HEK293 (cell line): ENCODE results near the gene PLEKHA7.

Source experiments
- CTCF ChIA-PET: fragments of 350-600 bp; formaldehyde crosslinking; extraction: SDS; loops from one replicate; lab custom pipeline; 2021; ENCODE audit warnings: antibody characterized with exemption; lab: Yijun Ruan, JAX
- POLR2A ChIA-PET: fragments of 300-600 bp; formaldehyde crosslinking; extraction: SDS; loops from one replicate; lab custom pipeline; 2020; ENCODE audit warnings: antibody characterized with exemption, inconsistent platforms; lab: Yijun Ruan, JAX
- H3K27ac ChIP-seq: fragments of 200-500 bp; sonication (Bioruptor generic); 2 replicates; pipeline ENCODE4 v1.5.1; 2014; ENCODE audit warnings: low read depth, low read length, control low read depth, inconsistent platforms; ENCODE audit errors: extremely low read depth
- H3K36me3 ChIP-seq, 2 experiments: fragments of 200-500 bp in 1 of 2; sonication (Bioruptor generic) in 1 of 2; 1 replicate in 1 of 2; 2 replicates in 1 of 2; pipeline ENCODE4 v1.5.1; 2014 to 2017; ENCODE audit warnings: inconsistent platforms in 2 of 2, low read length in 2 of 2; ENCODE audit not compliant: control insufficient read depth in 2 of 2, insufficient read depth in 1 of 2
- H3K4me1 ChIP-seq: fragments of 200-500 bp; sonication (Bioruptor generic); 2 replicates; pipeline ENCODE4 v1.5.1; 2014; ENCODE audit warnings: mild to moderate bottlenecking, low read length, inconsistent platforms; ENCODE audit not compliant: control insufficient read depth, insufficient read depth
- H3K4me3 ChIP-seq: 2 replicates; pipeline ENCODE4 v1.5.1; 2011; ENCODE audit warnings: low read depth, mild to moderate bottlenecking, control low read depth, low read length, moderate library complexity
- H3K9me3 ChIP-seq: fragments of 200-500 bp; sonication (Bioruptor generic); 2 replicates; pipeline ENCODE4 v1.5.1; 2014; ENCODE audit warnings: low read depth, low read length, inconsistent platforms; ENCODE audit not compliant: control insufficient read depth, insufficient read depth
- IKZF3 ChIP-seq: fragments of 450-650 bp; IDR thresholded peaks from 2 replicates; pipeline ENCODE4 v1.5.0; 2018; ENCODE audit warnings: missing biosample characterization, mild to moderate bottlenecking, missing genetic modification characterization, moderate library complexity
- KLF1 ChIP-seq: fragments of 450-650 bp; formaldehyde crosslinking; IDR thresholded peaks from 2 replicates; pipeline ENCODE4 v1.5.1; 2016; ENCODE audit warnings: missing biosample characterization, missing genetic modification characterization
- MZF1 ChIP-seq: fragments of 450-650 bp; formaldehyde crosslinking; IDR thresholded peaks from 2 replicates; pipeline ENCODE4 v1.5.1; 2017; ENCODE audit warnings: missing biosample characterization, missing genetic modification characterization, borderline replicate concordance
- OVOL3 ChIP-seq: fragments of 450-650 bp; formaldehyde crosslinking; IDR thresholded peaks from 2 replicates; pipeline ENCODE4 v1.5.1; 2016; ENCODE audit warnings: missing biosample characterization, missing genetic modification characterization
- SP7 ChIP-seq: fragments of 450-650 bp; formaldehyde crosslinking; IDR thresholded peaks from 2 replicates; pipeline ENCODE4 v1.5.1; 2016; ENCODE audit warnings: missing biosample characterization, missing genetic modification characterization
- ZFP37 ChIP-seq: fragments of 450-650 bp; formaldehyde crosslinking; IDR thresholded peaks from 2 replicates; pipeline ENCODE4 v1.5.1; 2016; ENCODE audit warnings: missing biosample characterization, missing genetic modification characterization
- ZNF10 ChIP-seq: fragments of 450-650 bp; formaldehyde crosslinking; IDR thresholded peaks from 2 replicates; pipeline ENCODE4 v1.5.1; 2017; ENCODE audit warnings: missing biosample characterization, missing genetic modification characterization
- ZNF112 ChIP-seq: fragments of 450-650 bp; formaldehyde crosslinking; IDR thresholded peaks from 2 replicates; pipeline ENCODE4 v1.5.0; 2017; ENCODE audit warnings: missing biosample characterization, missing genetic modification characterization
- ZNF114 ChIP-seq: fragments of 450-650 bp; formaldehyde crosslinking; IDR thresholded peaks from 2 replicates; pipeline ENCODE4 v1.5.0; 2017; ENCODE audit warnings: missing biosample characterization, missing genetic modification characterization
- ZNF133 ChIP-seq: fragments of 450-650 bp; formaldehyde crosslinking; IDR thresholded peaks from 2 replicates; pipeline ENCODE4 v1.5.1; 2016; ENCODE audit warnings: missing biosample characterization, missing genetic modification characterization
- ZNF16 ChIP-seq: fragments of 450-650 bp; formaldehyde crosslinking; IDR thresholded peaks from 2 replicates; pipeline ENCODE4 v1.5.1; 2016; ENCODE audit warnings: low read depth, missing biosample characterization, missing genetic modification characterization
- ZNF416 ChIP-seq: fragments of 450-650 bp; formaldehyde crosslinking; IDR thresholded peaks from 2 replicates; pipeline ENCODE4 v1.5.1; 2016; ENCODE audit warnings: missing biosample characterization, missing genetic modification characterization
- ZNF530 ChIP-seq: fragments of 450-650 bp; formaldehyde crosslinking; IDR thresholded peaks from 2 replicates; pipeline ENCODE4 v1.5.1; 2016; ENCODE audit warnings: low read depth, missing biosample characterization, missing genetic modification characterization
- ZNF629 ChIP-seq: fragments of 450-650 bp; formaldehyde crosslinking; IDR thresholded peaks from 2 replicates; pipeline ENCODE4 v1.5.1; 2017; ENCODE audit warnings: missing biosample characterization, missing genetic modification characterization
- ZXDB ChIP-seq: fragments of 450-650 bp; formaldehyde crosslinking; IDR thresholded peaks from 2 replicates; pipeline ENCODE4 v1.5.1; 2016; ENCODE audit warnings: missing biosample characterization, missing genetic modification characterization
- TF ChIP-seq, protein P1 (sequence below): fragments of 450-650 bp; formaldehyde crosslinking; IDR thresholded peaks from 2 replicates; pipeline ENCODE4 v1.5.1; 2016; ENCODE audit warnings: missing biosample characterization, missing genetic modification characterization
- TF ChIP-seq, protein P2 (sequence below): fragments of 450-650 bp; formaldehyde crosslinking; IDR thresholded peaks from 2 replicates; pipeline ENCODE4 v1.5.1; 2016; ENCODE audit warnings: missing biosample characterization, missing genetic modification characterization
- TF ChIP-seq, protein P3 (sequence below): fragments of 450-650 bp; formaldehyde crosslinking; IDR thresholded peaks from 2 replicates; pipeline ENCODE4 v1.5.1; 2016; ENCODE audit warnings: missing biosample characterization, missing genetic modification characterization
- TF ChIP-seq, protein P4 (sequence below): fragments of 450-650 bp; formaldehyde crosslinking; IDR thresholded peaks from 2 replicates; pipeline ENCODE4 v1.5.1; 2016; ENCODE audit warnings: missing biosample characterization, missing genetic modification characterization

Gene PLEKHA7

DNA sequence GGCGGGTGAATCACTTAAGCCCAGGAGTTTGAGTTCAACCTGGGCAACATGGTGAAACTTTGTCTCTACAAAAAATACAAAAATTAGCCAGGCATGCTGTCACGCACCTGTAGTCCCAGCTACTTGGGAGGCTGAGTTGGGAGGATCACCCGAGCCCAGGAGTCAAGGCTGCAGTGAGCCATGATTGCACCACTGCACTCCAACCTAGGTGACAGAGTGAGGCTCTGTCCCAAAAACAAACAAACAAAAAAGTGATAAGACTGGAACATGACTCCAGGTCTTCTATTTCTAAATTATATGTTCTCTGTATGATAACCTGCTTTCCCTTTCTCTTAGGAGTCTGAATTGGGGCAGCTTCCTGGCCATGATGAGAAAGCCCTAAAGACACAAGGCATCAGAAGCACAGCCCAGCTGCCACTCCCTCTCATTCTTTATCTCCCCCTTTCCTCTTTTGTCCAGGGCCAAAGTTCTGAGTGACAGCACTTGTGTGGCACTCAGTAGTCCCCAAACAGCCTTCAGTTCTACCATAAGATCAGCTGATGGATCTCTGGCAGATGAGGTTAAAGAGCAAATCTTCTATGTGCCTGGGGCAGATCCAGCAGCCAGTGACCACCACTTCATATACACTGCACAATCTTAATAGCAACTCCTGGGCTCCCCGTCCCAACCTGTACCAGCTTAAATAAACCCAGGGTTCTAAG is 139.8 kb downstream of the PLEKHA7 start:
- CTCF ChIA-PET, result interaction anchor here (0.6 to 1.4 kb wide), 5 partner anchors 54 to 290 kb away, joined by 3 to 5 read pairs (median 4); no protein-coding TSS in a partner anchor

DNA sequence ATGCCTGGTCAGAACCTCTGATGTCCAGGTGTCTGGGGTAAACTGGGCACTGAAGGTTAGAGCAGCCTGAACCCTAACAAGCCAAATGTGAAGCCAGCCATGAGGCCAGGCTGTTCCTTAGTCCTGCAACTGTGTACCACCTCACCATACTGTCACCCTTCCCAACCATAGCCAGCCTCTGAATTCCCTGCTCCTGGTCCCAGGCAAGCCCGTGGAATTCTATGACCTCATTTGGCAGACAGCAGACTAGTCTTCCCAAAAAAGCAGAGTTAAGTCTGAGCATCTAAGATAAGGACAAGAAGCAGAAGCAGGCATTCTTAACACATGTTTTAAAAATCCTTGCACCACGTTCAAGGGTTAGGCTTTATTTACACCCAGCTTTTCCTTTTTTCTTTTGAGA is 140.9 kb downstream of the PLEKHA7 start:
- Histone ChIP-seq H3K4me1 (peaks cover 10% of the 10 kb centered on the region), H3K9me3 (no peaks in the 10 kb centered on the region)
- POLR2A ChIA-PET, result no interaction called here
- TF ChIP-seq ZNF530 (tag by site-specific recombination), result no peak
- TF ChIP-seq ZXDB, result peak; percentile 91
- TF ChIP-seq, protein P1, sequence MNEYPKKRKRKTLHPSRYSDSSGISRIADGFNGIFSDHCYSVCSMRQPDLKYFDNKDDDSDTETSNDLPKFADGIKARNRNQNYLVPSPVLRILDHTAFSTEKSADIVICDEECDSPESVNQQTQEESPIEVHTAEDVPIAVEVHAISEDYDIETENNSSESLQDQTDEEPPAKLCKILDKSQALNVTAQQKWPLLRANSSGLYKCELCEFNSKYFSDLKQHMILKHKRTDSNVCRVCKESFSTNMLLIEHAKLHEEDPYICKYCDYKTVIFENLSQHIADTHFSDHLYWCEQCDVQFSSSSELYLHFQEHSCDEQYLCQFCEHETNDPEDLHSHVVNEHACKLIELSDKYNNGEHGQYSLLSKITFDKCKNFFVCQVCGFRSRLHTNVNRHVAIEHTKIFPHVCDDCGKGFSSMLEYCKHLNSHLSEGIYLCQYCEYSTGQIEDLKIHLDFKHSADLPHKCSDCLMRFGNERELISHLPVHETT (tag by site-specific recombination), result no peak
- TF ChIP-seq ZNF629 (tag by site-specific recombination), result 0 out of 2 replicates have a peak, but pooled peaks have one; percentile 20
- TF ChIP-seq MZF1 (tag by site-specific recombination), result no peak
- TF ChIP-seq, protein P2, sequence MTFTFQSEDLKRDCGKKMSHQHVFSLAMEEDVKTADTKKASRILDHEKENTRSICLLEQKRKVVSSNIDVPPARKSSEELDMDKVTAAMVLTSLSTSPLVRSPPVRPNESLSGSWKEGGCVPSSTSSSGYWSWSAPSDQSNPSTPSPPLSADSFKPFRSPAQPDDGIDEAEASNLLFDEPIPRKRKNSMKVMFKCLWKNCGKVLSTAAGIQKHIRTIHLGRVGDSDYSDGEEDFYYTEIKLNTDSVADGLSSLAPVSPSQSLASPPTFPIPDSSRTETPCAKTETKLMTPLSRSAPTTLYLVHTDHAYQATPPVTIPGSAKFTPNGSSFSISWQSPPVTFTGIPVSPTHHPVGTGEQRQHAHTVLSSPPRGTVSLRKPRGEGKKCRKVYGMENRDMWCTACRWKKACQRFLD (tag by site-specific recombination), result no peak
- TF ChIP-seq, all 188 proteins: peak for 2
- Histone ChIP-seq H3K27ac (no peak overlapping the region), H3K36me3 (peaks cover 0 to 6% of the 10 kb centered on the region in 2 experiments; a peak in 1 of 3 replicates), H3K4me3 (no peak overlapping the region)
- CTCF ChIA-PET, result interaction anchor here (0.6 kb wide), 1 partner anchor 9 kb away, joined by 3 read pairs; no protein-coding TSS in a partner anchor

More for the DNA sequence above, 139.8 kb downstream of the PLEKHA7 start:
- H3K4me1 ChIP-seq, result peaks cover 10% of the 10 kb centered on the region
- POLR2A ChIA-PET, result interaction anchor here (0.7 to 0.8 kb wide), 2 partner anchors 10 to 203 kb away, joined by 4 read pairs; partner anchors contain the start of gene RPS13
- no peaks in the 10 kb centered on the region for H3K9me3 ChIP-seq
- TF ChIP-seq ZNF114 (tag by site-specific recombination), result no peak
- TF ChIP-seq, protein P3, sequence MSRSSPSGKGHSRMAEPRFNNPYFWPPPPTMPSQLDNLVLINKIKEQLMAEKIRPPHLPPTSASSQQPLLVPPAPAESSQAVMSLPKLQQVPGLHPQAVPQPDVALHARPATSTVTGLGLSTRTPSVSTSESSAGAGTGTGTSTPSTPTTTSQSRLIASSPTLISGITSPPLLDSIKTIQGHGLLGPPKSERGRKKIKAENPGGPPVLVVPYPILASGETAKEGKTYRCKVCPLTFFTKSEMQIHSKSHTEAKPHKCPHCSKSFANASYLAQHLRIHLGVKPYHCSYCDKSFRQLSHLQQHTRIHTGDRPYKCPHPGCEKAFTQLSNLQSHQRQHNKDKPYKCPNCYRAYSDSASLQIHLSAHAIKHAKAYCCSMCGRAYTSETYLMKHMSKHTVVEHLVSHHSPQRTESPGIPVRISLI (tag by site-specific recombination), result no peak
- 0 out of 2 replicates have a peak, but pooled peaks have one; percentile 38 for TF ChIP-seq SP7 (tag by site-specific recombination)
- TF ChIP-seq ZNF16 (tag by site-specific recombination), result no peak
- TF ChIP-seq, protein P4, sequence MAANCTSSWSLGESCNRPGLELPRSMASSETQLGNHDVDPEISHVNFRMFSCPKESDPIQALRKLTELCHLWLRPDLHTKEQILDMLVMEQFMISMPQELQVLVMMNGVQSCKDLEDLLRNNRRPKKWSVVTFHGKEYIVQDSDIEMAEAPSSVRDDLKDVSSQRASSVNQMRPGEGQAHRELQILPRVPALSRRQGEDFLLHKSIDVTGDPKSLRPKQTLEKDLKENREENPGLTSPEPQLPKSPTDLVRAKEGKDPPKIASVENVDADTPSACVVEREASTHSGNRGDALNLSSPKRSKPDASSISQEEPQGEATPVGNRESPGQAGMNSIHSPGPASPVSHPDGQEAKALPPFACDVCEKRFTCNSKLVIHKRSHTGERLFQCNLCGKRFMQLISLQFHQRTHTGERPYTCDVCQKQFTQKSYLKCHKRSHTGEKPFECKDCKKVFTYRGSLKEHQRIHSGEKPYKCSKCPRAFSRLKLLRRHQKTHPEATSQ, result no peak
- no peak for TF ChIP-seq ZNF112 (tag by site-specific recombination)
- TF ChIP-seq ZNF10 (tag by site-specific recombination), result no peak
- H3K36me3 ChIP-seq, result no peaks in the 10 kb centered on the region
- H3K27ac ChIP-seq, result no peak overlapping the region
- H3K4me3 ChIP-seq, result no peak overlapping the region

DNA sequence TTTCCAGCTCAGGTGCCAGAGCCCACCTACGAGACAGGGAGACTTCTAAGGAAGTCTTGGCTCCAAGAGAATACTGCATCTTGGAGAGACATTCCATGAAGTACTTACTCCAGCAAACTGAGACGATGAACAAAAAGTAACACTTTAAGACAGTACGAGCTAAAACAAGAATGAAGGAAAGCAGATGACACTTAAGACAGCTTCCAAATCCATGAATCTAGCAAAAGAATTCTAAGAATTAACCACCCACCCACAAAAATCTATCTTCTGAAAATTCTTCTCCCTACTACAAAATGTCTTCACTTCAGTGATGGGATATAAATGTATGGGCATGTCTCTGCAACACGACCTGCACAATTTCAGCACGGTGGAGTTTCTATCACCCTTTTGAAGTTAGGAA is 142.8 kb downstream of the PLEKHA7 start:
- ChIA-PET CTCF (no interaction called here), POLR2A (interaction anchor here (0.7 kb wide), 1 partner anchor 130 kb away, joined by 5 read pairs; no protein-coding TSS in a partner anchor)
- TF ChIP-seq ZFP37 (tag by site-specific recombination), result no peak
- TF ChIP-seq KLF1, result no peak
- TF ChIP-seq ZNF416, result no peak
- no peak for TF ChIP-seq IKZF3 (tag by site-specific recombination)
- TF ChIP-seq ZNF133 (tag by site-specific recombination), result no peak
- TF ChIP-seq OVOL3 (tag by site-specific recombination), result no peak
- H3K27ac ChIP-seq, result no peak overlapping the region
- peaks cover 0 to 7% of the 10 kb centered on the region in 2 experiments; a peak in 1 of 3 replicates for H3K36me3 ChIP-seq
- peaks cover 4% of the 10 kb centered on the region for H3K4me1 ChIP-seq
- no peak overlapping the region for H3K4me3 ChIP-seq
- no peaks in the 10 kb centered on the region for H3K9me3 ChIP-seq
